T-cell (primary cell): ENCODE data around the gene LHFPL2. TPM values are rescaled to one million over a fixed set of nuclear protein-coding genes. Genes with fewer than 3 reads are reported as not detected.

Experiments
- ATAC-seq, 4 experiments: fragments of 200-7000 bp in 3 of 4; fragments of 150-1000 bp in 1 of 4; cut with Tn5 transposase; replicated peaks in 1 of 4; 1 replicate in 3 of 4; 2 replicates in 1 of 4; pipeline ENCODE4 v1.10.0; 2021; ENCODE audit warnings: moderate library complexity in 3 of 4, mild to moderate bottlenecking in 2 of 4, moderate number of reproducible peaks in 1 of 4
- CTCF ChIA-PET, 2 donors: fragments of 300-600 bp; sonication (Branson Sonifier 250); formaldehyde crosslinking; loops; one replicate each; lab custom pipeline; 2022; ENCODE audit warnings: antibody characterized with exemption in 2 of 2; lab: Charles Lee
- POLR2A ChIA-PET, 2 donors: fragments of 300-600 bp; sonication (Branson Sonifier 250); formaldehyde crosslinking; loops; one replicate each; lab custom pipeline; 2022; ENCODE audit warnings: antibody characterized with exemption in 2 of 2; lab: Charles Lee
- DNase-seq, 35 experiments: peaks; one replicate each; pipeline versions ENCODE4 v3.0.0 to v3.0.0-alpha.2; 2013 to 2023
- H3K27ac ChIP-seq: one replicate; pipeline ENCODE4 v1.5.1; 2013; ENCODE audit warnings: low read length
- H3K27me3 ChIP-seq, 2 experiments: replicated peaks in 1 of 2; 1 replicate in 1 of 2; 2 replicates in 1 of 2; pipeline versions ENCODE4 v1.6.1 to v1.7.0; 2013; ENCODE audit warnings: low read length in 1 of 2, mixed read lengths in 1 of 2; ENCODE audit not compliant: control insufficient read depth in 2 of 2, insufficient read depth in 2 of 2; ENCODE audit errors: extremely low read depth in 1 of 2
- H3K36me3 ChIP-seq, 2 donors: 1 replicate in 1 of 2; 2 replicates in 1 of 2; pipeline versions ENCODE4 v1.6.1 to v1.7.0; 2013; ENCODE audit warnings: low read length in 1 of 2; ENCODE audit not compliant: control insufficient read depth in 2 of 2, insufficient read depth in 1 of 2; ENCODE audit errors: extremely low read depth in 1 of 2
- H3K4me1 ChIP-seq, 2 experiments: 1 replicate in 1 of 2; 2 replicates in 1 of 2; pipeline versions ENCODE4 v1.6.1 to v1.7.0; 2013; ENCODE audit warnings: low read length in 2 of 2, mixed read lengths in 1 of 2; ENCODE audit not compliant: insufficient read depth in 2 of 2, control insufficient read depth in 1 of 2; ENCODE audit errors: extremely low read depth in 1 of 2
- H3K4me3 ChIP-seq, 2 donors: 1 replicate in 1 of 2; 2 replicates in 1 of 2; pipeline versions ENCODE4 v1.5.1 to v1.7.0; 2013; ENCODE audit warnings: mild to moderate bottlenecking in 2 of 2, low read length in 1 of 2, moderate library complexity in 1 of 2; ENCODE audit not compliant: control insufficient read depth in 1 of 2; ENCODE audit errors: extremely low read depth in 1 of 2
- H3K9me3 ChIP-seq: 2 replicates; pipeline ENCODE4 v1.7.0; 2013
- H3K27ac Mint-ChIP-seq, 2 donors: one replicate each; pipeline ENCODE4 v1.8.0; 2020 to 2021; ENCODE audit warnings: mild to moderate bottlenecking in 2 of 2, mixed read lengths in 2 of 2
- H3K27me3 Mint-ChIP-seq, 2 donors: one replicate each; pipeline ENCODE4 v1.8.0; 2021 to 2022; ENCODE audit warnings: mixed read lengths in 2 of 2
- H3K36me3 Mint-ChIP-seq: one replicate; pipeline ENCODE4 v1.8.0; 2021; ENCODE audit warnings: mixed read lengths
- H3K4me1 Mint-ChIP-seq, 3 donors: one replicate each; pipeline ENCODE4 v1.8.0; 2020 to 2022; ENCODE audit warnings: mixed read lengths in 3 of 3, mild to moderate bottlenecking in 1 of 3
- H3K4me3 Mint-ChIP-seq, 3 donors: one replicate each; pipeline ENCODE4 v1.8.0; 2020 to 2022; ENCODE audit warnings: mild to moderate bottlenecking in 3 of 3, mixed read lengths in 3 of 3, moderate library complexity in 3 of 3
- H3K9me3 Mint-ChIP-seq, 3 donors: one replicate each; pipeline ENCODE4 v1.8.0; 2020 to 2022; ENCODE audit warnings: mixed read lengths in 3 of 3
- WGBS: methylation state at CpG from one replicate; pipeline ENCODE4 v1.1.5; 2013; ENCODE audit warnings: missing lambda C conversion rate; ENCODE audit not compliant: insufficient coverage; 5-methylcytosine and 5-hydroxymethylcytosine counted together
- total RNA-seq, 35 experiments: library from RNA in 6 of 35; stranded (reverse) in 6 of 35; fragments of 120-200 nt in 1 of 35; gene quantifications; one replicate each; pipeline versions ENCODE4 v1.2.1 to v1.2.4 and lab custom pipeline; 2013 to 2026

The LHFPL2 gene
- total RNA-seq, 5 donors from 2014 or later (not counting 1 experiment from before 2014, with no cell fraction given) = 0.19 to 1.9 (median 0.82) TPM

GRCh38 chr5:78563621-78564020, 85.0 kb downstream of the LHFPL2 start:
- Histone ChIP-seq H3K9me3 (no peaks in the 10 kb centered on the region), H3K27ac (no peak overlapping the region), H3K36me3 (no peaks in the 10 kb centered on the region), H3K4me1 (no peaks in the 10 kb centered on the region), H3K27me3 (peaks cover 0 to 6% of the 10 kb centered on the region in 2 experiments), H3K4me3 (no peak overlapping the region)
- Mint-ChIP-seq H3K27ac (no peak overlapping the region), H3K4me3 (no peak overlapping the region), H3K4me1 (no peaks in the 10 kb centered on the region), H3K36me3 (no peaks in the 10 kb centered on the region), H3K9me3 (no peaks in the 10 kb centered on the region), H3K27me3 (peaks cover 3 to 19% of the 10 kb centered on the region in 2 donors)
- no peak for DNase-seq
- CTCF ChIA-PET = interaction anchor here in 1 of 2 donors (0.6 to 0.7 kb wide), 2 partner anchors 356 to 592 kb away, joined by 3 read pairs; no protein-coding TSS in a partner anchor
- no peak for ATAC-seq
- 100% methylated on average over 1 of the region's 2 CpGs for WGBS
- POLR2A ChIA-PET = no interaction called here

- 83% methylated on average over 3 of the region's 3 CpGs for WGBS
- Histone ChIP-seq H3K4me3 (no peak overlapping the region), H3K27ac (no peak overlapping the region), H3K9me3 (no peaks in the 10 kb centered on the region), H3K27me3 (peaks cover 0 to 6% of the 10 kb centered on the region in 2 experiments), H3K4me1 (no peaks in the 10 kb centered on the region), H3K36me3 (no peaks in the 10 kb centered on the region)
- H3K4me3 Mint-ChIP-seq = no peak overlapping the region
- ChIA-PET CTCF (interaction anchor here in 1 of 2 donors (0.7 kb wide), 1 partner anchor 357 kb away, joined by 3 read pairs; no protein-coding TSS in a partner anchor), POLR2A (no interaction called here)
- no peaks in the 10 kb centered on the region for H3K36me3 Mint-ChIP-seq
- H3K27me3 Mint-ChIP-seq = peaks cover 3 to 20% of the 10 kb centered on the region in 2 donors
- DNase-seq = no peak
- H3K9me3 Mint-ChIP-seq = no peaks in the 10 kb centered on the region
- ATAC-seq = no peak
- H3K4me1 Mint-ChIP-seq = no peaks in the 10 kb centered on the region
- no peak overlapping the region for H3K27ac Mint-ChIP-seq
Measured at GRCh38 chr5:78562714-78563330, 85.8 kb downstream of the LHFPL2 start.

- 83% methylated on average over 1 of the region's 3 CpGs for WGBS
- Mint-ChIP-seq H3K4me3 (no peak overlapping the region), H3K36me3 (no peaks in the 10 kb centered on the region), H3K9me3 (no peaks in the 10 kb centered on the region), H3K27ac (no peak overlapping the region), H3K27me3 (peaks cover 3 to 20% of the 10 kb centered on the region in 2 donors), H3K4me1 (no peaks in the 10 kb centered on the region)
- H3K9me3 ChIP-seq = no peaks in the 10 kb centered on the region
- POLR2A ChIA-PET = no interaction called here
- peaks cover 0 to 6% of the 10 kb centered on the region in 2 experiments for H3K27me3 ChIP-seq
- ATAC-seq (no peak), DNase-seq (no peak)
- CTCF ChIA-PET = no interaction called here
- no peaks in the 10 kb centered on the region for H3K36me3 ChIP-seq
- H3K4me1 ChIP-seq = no peaks in the 10 kb centered on the region
- H3K4me3 ChIP-seq = no peak overlapping the region
- no peak overlapping the region for H3K27ac ChIP-seq
Measured at GRCh38 chr5:78562001-78562400, 86.6 kb downstream of the LHFPL2 start.

- Mint-ChIP-seq H3K27me3 (peaks cover 3 to 20% of the 10 kb centered on the region in 2 donors), H3K4me1 (no peaks in the 10 kb centered on the region), H3K9me3 (no peaks in the 10 kb centered on the region), H3K36me3 (no peaks in the 10 kb centered on the region), H3K4me3 (no peak overlapping the region), H3K27ac (no peak overlapping the region)
- H3K9me3 ChIP-seq = no peaks in the 10 kb centered on the region
- H3K4me1 ChIP-seq = no peaks in the 10 kb centered on the region
- WGBS = 98% methylated on average over 6 of the region's 12 CpGs
- ChIA-PET POLR2A (no interaction called here), CTCF (no interaction called here)
- no peaks in the 10 kb centered on the region for H3K36me3 ChIP-seq
- peaks cover 0 to 6% of the 10 kb centered on the region in 2 experiments for H3K27me3 ChIP-seq
- H3K27ac ChIP-seq = no peak overlapping the region
- DNase-seq (no peak), ATAC-seq (no peak)
- no peak overlapping the region for H3K4me3 ChIP-seq
Measured at GRCh38 chr5:78561261-78561660, 87.3 kb downstream of the LHFPL2 start.

- H3K36me3 ChIP-seq = no peaks in the 10 kb centered on the region
- H3K27ac ChIP-seq = no peak overlapping the region
- no peak overlapping the region for H3K4me3 ChIP-seq
- POLR2A ChIA-PET = no interaction called here
- no peaks in the 10 kb centered on the region for H3K9me3 ChIP-seq
- Mint-ChIP-seq H3K27me3 (peaks cover 8 to 22% of the 10 kb centered on the region in 2 donors), H3K36me3 (no peaks in the 10 kb centered on the region), H3K4me1 (no peaks in the 10 kb centered on the region), H3K27ac (no peak overlapping the region), H3K9me3 (no peaks in the 10 kb centered on the region), H3K4me3 (no peak overlapping the region)
- DNase-seq = no peak
- 78% methylated on average over 4 of the region's 6 CpGs for WGBS
- peaks cover 0 to 11% of the 10 kb centered on the region in 2 experiments for H3K27me3 ChIP-seq
- no peaks in the 10 kb centered on the region for H3K4me1 ChIP-seq
- CTCF ChIA-PET = interaction anchor here in 1 of 2 donors (0.6 kb wide), 1 partner anchor 376 kb away, joined by 4 read pairs; no protein-coding TSS in a partner anchor
- no peak for ATAC-seq
Measured at GRCh38 chr5:78560000-78560855, 88.3 kb downstream of the LHFPL2 start.

- Mint-ChIP-seq H3K4me1 (peaks cover 0 to 4% (median 3%) of the 10 kb centered on the region in 3 donors), H3K36me3 (no peaks in the 10 kb centered on the region), H3K27ac (no peak overlapping the region), H3K27me3 (peaks cover 12 to 26% of the 10 kb centered on the region in 2 donors), H3K9me3 (no peaks in the 10 kb centered on the region), H3K4me3 (no peak overlapping the region)
- DNase-seq (no peak), ATAC-seq (no peak)
- no peak overlapping the region for H3K4me3 ChIP-seq
- no peak overlapping the region for H3K27ac ChIP-seq
- H3K27me3 ChIP-seq = peaks cover 0 to 11% of the 10 kb centered on the region in 2 experiments
- ChIA-PET CTCF (interaction anchor here in 1 of 2 donors (0.6 kb wide), 1 partner anchor 1321 kb away, joined by 3 read pairs; no protein-coding TSS in a partner anchor), POLR2A (no interaction called here)
- 100% methylated on average over 1 of the region's 5 CpGs for WGBS
- peaks cover 0 to 2% of the 10 kb centered on the region in 2 experiments for H3K4me1 ChIP-seq
- H3K36me3 ChIP-seq = no peaks in the 10 kb centered on the region
- H3K9me3 ChIP-seq = no peaks in the 10 kb centered on the region
Measured at GRCh38 chr5:78557601-78558000, 91.0 kb downstream of the LHFPL2 start.
